Kidney epithelial cell (primary cell): ENCODE measurements around the gene OR5M8. TPM values are rescaled to one million over a fixed set of nuclear protein-coding genes. Genes with fewer than 3 reads are reported as not detected.

Experiments
- DNase-seq: peaks from one replicate; pipeline ENCODE4 v3.0.0-alpha.2; 2010; ENCODE audit warnings: low read depth
- H3K27me3 ChIP-seq: 2 replicates; pipeline ENCODE4 v1.6.0; 2011; ENCODE audit warnings: low read length; ENCODE audit not compliant: control insufficient read depth, insufficient read depth
- H3K36me3 ChIP-seq: 2 replicates; pipeline ENCODE4 v1.5.1; 2011; ENCODE audit warnings: low read length; ENCODE audit not compliant: control insufficient read depth, insufficient read depth
- H3K4me3 ChIP-seq: 2 replicates; pipeline ENCODE4 v1.5.1; 2011; ENCODE audit warnings: low read depth, mild to moderate bottlenecking, control low read depth, low read length
- CTCF ChIP-seq: IDR thresholded peaks from 2 replicates; pipeline ENCODE4 v1.5.1; 2011; ENCODE audit warnings: mild to moderate bottlenecking, moderate library complexity, low read length, control low read depth, inconsistent platforms; ENCODE audit not compliant: insufficient read depth, poor library complexity, severe bottlenecking
- total RNA-seq: library from RNA; depleted of rRNA; stranded (reverse); fragments of >200 nt; gene quantifications from 2 replicates; pipeline ENCODE4 v1.2.3, GENCODE V29; 2015

The OR5M8 gene
- not detected in 2 replicates for total RNA-seq

GRCh38 chr11:56491270-56491669, at the start of gene OR5M8:
Gene OR5M8 (minus strand): TSS chr11:56491370. CDS start chr11:56491370, 0 bp downstream.
- no peak within 1 kb of the TSS for H3K4me3 ChIP-seq
- TF ChIP-seq CTCF = no peak
- DNase-seq = no peak
- no peaks in the 10 kb centered on the region for H3K36me3 ChIP-seq
- H3K27me3 ChIP-seq = no peaks in the 10 kb centered on the region

DNA sequence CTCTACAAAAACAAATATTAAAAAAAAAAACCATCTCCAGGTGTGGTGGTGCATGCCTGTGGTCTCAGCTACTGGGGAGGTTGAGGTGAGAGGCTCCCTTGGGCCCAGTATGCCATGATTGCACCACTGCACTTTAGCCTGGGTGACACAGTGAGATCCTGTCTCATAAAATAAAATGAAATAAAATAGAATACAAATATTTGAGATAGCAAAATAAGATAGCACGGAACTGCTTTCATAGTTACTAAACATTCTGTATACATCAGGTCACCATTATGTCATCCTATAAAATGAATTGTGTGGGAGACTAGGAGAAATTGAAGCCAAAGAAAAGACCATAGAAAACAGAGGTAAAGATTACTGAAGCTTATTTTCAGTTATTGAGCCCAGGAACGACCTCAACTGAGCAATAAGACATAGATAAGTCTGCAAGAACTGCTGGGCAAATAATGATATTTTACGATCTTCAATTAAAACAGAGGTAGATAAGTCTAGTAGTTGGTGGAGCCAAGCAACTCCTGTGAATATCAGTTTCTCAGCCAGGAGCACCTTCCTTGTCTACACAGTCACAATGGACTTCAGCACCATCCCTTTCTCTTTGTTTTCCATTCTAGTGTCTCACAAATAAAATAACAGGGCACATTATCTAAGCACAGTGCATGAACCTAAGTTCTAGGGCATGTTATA, 42.0 kb upstream of the OR5M8 start:
- no peak for DNase-seq
- Histone ChIP-seq H3K4me3 (no peak overlapping the region), H3K36me3 (no peaks in the 10 kb centered on the region), H3K27me3 (no peaks in the 10 kb centered on the region)
- TF ChIP-seq CTCF = no peak

DNA sequence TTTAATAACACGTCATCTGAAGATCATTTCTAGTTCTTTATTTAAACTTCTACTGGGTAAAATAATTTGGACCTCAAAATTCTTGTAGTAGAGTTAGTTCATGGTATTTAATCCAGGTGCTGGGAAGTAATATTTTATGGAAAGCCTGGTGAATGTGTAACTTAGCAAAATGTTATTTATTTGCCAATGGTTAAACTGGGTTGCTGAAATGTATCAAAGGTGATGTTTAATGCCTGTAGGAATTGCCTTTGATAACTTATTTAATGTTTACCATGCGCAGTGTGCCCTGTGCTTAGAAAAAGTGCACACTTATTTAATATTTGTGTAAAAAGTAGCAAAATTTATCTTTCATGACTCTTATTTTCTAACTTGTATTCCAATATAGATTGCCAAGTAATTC, 40.7 kb upstream of the OR5M8 start:
- TF ChIP-seq CTCF = no peak
- H3K27me3 ChIP-seq = no peaks in the 10 kb centered on the region
- H3K4me3 ChIP-seq = no peak overlapping the region
- no peak for DNase-seq
- no peaks in the 10 kb centered on the region for H3K36me3 ChIP-seq

GRCh38 chr11:56522008-56522407, 30.8 kb upstream of the OR5M8 start:
- no peaks in the 10 kb centered on the region for H3K36me3 ChIP-seq
- H3K27me3 ChIP-seq = no peaks in the 10 kb centered on the region
- no peak for TF ChIP-seq CTCF
- no peak overlapping the region for H3K4me3 ChIP-seq
- no peak for DNase-seq

DNA sequence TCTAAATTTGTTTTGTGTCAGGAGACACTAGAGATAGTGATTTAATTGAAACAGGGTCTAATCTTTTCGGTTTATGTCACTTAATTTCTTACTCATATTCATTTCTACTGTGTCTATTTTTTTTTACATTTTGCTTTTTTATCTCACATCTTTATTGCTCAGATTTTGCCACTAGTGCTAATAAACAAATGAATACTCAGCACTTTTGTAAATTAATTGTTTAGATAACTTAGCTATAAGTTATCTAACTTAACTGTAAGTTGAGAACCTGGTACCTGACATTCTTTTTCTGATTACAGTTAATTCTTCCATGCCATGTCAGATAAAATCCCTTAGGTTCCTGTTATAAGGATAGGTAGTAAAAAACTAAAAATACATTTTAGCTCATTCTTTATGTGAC, 22.1 kb upstream of the OR5M8 start:
- TF ChIP-seq CTCF = no peak
- H3K36me3 ChIP-seq = no peaks in the 10 kb centered on the region

GRCh38 chr11:56509439-56509838, 18.3 kb upstream of the OR5M8 start:
- no peaks in the 10 kb centered on the region for H3K36me3 ChIP-seq
- H3K27me3 ChIP-seq = no peaks in the 10 kb centered on the region
- no peak for DNase-seq
- no peak for TF ChIP-seq CTCF
- H3K4me3 ChIP-seq = no peak overlapping the region

More for the DNA sequence above, 22.1 kb upstream of the OR5M8 start:
- DNase-seq = no peak
- H3K27me3 ChIP-seq = no peaks in the 10 kb centered on the region
- H3K4me3 ChIP-seq = no peak overlapping the region
